Epidermal melanocyte (primary cell): ENCODE results near the gene LCN12.

Experiments
- DNase-seq: peaks from one replicate; pipeline ENCODE4 v3.0.0; 2011; ENCODE audit warnings: low spot score; ENCODE audit not compliant: insufficient read length

The LCN12 gene, protein sequence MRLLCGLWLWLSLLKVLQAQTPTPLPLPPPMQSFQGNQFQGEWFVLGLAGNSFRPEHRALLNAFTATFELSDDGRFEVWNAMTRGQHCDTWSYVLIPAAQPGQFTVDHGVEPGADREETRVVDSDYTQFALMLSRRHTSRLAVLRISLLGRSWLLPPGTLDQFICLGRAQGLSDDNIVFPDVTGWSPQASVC

GRCh38 chr9:136951541-136952320, at the start of gene LCN12:
Gene LCN12 (plus strand): TSS chr9:136952273. CDS start chr9:136952328, 55 bp downstream.
- no peak for DNase-seq

- no peak for DNase-seq
Measured at GRCh38 chr9:136903041-136903554, 49.0 kb upstream of the LCN12 start.

- DNase-seq, result no peak
Measured at GRCh38 chr9:136906266-136906665, 45.8 kb upstream of the LCN12 start.

DNA sequence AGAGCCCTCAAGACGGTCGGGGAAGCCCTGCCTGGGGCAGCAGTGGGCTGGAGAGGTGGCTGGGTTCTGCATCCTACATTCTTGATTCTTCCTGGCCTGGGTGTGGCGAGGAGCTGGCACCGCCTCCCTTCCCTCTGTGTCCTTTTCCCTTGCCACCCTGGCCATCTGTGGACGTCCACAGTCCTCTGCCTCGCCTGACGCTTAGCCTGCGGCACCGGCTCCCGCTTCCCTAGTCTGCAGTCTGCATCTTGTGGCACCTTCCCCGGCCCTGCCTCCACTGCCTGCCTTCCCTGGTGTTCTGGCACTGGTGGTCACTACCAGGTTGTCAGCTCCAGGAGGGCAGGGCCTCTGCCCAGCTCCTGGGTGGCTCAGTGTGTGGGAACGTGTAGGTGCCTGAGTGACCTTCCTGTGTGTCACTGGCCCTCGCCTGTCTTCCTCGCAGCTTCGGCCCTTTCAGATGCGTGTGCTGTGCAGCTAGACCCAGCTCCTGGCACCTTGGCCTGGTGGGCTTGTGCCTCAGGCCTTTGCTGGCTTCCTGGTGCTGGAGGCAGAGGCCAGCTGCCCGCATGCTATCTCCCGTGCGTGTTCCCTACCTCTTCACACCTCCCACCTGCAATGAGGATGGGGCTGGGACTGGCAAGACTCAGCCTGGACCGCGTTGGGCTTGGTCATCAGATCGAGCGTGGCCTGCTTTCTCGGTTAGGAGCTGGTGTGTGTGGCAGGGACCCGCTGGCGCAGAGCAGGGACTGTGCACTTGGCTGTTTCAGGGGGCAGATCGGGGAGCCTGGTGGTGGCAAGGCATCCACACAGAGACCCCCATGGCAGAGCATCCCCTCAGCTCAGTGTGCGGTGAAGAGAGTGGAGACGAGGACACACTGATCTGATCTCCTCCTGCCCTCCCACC, 44.8 kb upstream of the LCN12 start:
- no peak for DNase-seq

DNA sequence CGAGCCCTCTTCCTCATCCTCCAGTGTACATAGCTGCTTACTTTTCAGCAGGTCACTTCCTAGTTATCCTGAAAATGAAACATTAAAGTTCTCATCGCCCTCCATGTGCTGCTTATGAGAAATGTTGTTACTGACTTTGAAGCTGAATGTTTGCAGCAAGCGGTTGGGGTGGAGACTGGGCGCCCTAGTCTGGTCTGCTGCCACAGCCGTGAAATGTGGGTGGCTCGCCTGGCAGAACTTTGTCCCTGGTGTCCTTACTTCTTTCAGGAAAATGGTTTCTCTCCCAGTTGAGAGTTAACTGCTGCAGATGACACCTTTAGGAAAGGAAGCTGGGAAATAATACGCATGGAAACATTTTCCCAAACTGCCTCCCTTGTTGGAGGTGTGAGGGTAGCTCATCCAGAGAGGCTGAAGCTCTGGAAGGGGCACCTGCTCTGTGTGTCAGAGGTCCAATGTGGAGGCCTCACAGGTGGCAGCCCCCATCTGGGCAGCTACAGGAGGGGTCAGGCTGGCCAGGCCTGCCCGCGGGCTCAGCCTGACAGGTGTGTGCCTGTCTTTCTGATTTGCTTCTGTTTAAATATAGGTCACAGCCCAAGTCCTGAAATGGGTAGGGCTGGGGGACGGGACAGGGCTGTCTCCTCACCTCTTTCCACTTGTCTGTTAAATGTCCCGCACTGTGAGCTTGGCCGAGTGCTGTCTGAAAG, 41.7 kb upstream of the LCN12 start:
- no peak for DNase-seq

GRCh38 chr9:136910901-136911245, 41.2 kb upstream of the LCN12 start:
- no peak for DNase-seq

DNA sequence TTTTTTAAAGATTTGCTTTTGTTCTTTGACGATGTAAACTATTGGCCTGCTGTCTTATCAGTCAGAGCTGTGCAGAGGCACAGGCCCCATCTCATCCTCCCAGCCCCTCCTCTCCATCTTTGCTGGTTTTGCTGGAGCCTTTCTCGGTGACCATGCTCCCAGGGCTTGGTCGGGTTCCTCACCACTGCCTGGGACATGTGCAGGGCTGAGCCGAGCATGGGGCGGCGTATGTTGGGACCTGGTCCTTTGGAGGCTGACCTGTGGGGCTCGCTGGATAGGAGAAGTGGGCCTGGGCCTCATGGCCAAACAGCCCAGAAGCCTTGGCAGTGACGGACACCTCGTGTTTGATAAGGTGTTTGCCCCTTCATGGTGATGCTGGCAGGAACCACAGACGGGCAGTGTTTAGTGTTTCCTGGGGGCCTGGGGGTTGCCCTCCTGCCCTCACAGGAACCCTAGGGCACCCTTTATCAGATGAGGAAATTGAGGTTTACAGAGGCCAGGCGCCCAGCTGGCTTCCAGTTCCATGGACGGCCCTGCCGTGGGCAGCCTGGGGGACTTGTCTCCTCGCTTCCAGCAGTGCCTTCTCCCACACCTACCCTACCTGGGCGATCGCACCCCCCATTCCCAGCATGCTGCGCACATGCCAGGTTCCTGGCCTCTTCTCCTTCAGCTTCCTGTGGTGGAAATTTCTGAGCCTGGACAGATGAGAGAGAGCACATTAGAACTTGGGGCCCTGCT, 38.2 kb upstream of the LCN12 start:
- DNase-seq, result no peak

DNA sequence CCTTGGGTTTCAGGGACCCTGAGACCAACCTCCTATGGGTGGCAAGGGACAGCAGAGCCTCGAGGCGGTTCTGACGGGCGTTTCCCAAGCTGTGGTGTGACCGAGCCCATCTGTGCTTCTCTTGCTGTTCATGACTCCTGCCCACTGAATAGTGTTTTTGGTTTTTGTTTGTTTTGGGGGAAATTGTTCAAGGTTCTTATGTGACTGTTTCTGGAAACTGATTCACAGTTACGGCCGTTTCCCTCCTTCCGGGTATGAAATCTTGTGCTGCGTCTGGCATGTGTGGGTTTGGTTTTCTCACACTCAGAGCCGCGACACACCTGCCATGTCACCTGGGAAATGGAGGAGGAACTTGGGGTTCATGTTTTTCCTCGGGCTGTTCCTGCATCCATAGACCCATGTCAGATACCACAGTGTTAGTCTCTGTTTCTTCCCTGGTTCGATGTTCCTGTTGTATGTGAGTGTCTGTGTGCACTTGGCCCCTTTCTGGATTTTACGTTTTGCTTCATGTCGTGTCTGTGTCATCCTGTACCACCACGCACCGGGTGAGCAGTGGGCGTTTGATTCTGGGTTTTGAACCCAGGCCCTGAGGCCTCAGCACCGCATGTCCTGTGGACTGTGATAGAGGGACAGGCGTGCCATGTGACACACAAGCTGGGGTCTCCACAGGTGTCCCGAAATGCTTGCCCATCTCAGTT, 36.3 kb upstream of the LCN12 start:
- DNase-seq, result no peak

DNA sequence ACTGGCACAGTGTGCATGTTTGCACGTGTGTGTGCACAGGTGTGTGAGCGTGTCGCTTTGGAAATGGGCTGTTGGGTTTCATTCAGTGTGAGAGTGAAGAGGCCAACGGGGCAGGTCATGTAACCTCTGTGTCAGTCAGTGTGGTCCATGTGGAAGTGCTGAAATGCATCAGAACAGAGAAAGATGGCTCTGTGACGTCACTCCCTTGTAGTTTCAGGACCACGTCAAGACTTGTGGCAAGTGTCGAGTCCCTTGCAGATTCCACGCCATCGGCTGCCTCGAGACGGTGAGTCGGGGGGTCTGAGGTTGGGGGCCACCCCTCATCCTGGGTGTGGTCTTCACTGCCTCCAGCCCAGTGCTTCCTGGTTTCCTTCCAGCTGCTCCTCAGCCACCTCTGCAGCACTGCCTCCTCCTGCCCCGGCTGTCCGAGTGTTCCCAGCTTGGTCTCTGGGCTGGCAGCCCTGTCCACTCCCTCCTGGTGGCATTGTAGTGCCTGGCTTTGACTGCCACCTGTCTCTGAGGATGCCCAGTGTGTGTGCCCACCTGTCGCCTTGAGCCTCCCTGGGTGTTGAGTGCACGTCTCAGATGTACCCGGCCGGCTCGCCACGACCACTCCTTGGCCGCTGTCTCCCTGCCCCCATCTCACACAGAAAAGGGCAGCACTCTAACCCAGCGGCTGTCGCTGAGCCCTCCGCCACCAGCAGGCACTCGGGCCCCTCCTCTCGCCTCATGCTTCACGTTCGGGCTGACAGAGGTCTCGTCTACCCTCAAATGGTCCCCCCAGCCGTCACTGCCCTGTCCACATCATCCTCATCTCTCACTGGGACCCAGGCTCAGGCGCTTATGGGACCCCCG, 35.5 kb upstream of the LCN12 start:
- DNase-seq, result no peak

GRCh38 chr9:136917902-136918301, 34.2 kb upstream of the LCN12 start:
- no peak for DNase-seq

DNA sequence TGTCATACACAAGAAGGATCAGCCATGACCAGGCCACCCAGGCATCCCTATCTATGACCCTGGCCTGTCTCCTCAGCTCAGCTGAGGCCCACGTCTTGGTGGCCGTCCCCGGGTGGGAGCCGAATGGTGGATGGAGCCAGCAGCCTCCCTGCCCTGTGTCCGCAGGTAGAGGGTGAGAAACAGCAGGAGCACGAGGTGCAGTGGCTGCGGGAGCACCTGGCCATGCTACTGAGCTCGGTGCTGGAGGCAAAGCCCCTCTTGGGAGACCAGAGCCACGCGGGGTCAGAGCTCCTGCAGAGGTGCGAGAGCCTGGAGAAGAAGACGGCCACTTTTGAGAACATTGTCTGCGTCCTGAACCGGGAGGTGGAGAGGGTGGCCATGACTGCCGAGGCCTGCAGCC, 32.0 kb upstream of the LCN12 start:
- no peak for DNase-seq

GRCh38 chr9:136920734-136921231, 31.3 kb upstream of the LCN12 start:
- DNase-seq, result no peak

- no peak for DNase-seq
Measured at GRCh38 chr9:136921307-136921706, 30.8 kb upstream of the LCN12 start.

DNA sequence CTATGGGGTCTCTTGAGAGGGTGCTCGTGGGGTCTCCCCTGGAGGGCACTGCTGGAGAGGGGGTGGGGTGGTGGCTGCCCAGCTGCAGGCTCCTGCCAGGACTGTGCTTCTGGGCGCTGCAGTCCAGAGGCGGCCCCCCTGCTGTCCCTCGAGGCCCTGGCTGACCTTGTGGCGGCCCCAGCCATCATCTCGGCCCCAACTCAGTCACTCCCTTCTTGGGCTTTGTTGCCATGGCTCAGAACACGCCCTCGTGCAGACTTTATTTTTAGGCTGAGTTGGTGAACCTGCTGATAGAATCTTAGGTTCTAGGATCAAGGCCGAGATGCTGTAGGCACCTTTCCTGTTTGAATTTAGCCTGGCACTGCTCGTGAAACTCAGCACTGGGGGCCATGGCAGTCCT, 30.4 kb upstream of the LCN12 start:
- DNase-seq, result no peak

DNA sequence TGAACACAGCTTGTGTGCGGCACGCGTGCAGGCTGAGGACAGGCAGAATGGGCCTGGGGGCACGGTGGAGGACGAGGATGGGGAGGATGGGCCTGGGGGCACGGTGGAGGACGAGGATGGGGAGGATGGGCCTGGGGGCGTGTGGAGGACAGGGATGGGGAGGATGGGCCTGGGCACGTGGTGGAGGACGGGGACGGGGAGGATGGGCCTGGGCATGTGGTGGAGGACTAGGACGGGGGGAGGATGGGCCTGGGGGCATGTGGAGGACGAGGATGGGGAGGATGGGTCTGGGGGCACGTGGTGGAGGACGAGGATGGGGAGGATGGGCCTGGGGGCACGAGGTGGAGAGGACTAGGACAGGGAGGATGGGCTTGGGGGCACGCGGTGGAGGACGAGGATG, 29.5 kb upstream of the LCN12 start:
- no peak for DNase-seq

DNA sequence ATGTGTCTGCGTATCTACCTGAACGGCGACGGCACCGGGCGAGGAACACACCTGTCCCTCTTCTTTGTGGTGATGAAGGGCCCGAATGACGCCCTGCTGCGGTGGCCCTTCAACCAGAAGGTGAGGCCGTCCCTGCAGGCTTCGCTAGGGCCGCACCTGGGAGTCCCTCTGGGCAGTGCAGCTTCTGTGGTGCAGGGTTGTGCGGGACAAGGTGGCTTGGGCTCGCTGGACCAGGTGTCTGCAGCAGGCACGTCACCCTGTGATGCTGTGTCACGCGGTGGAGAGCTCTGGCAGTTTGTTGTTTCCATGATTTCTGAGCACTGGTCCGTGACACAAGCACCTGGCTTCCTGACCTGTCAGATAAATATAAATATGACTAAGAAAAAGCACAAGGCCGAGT, 28.2 kb upstream of the LCN12 start:
- DNase-seq, result no peak

- no peak for DNase-seq
Measured at GRCh38 chr9:136925414-136926153, 26.5 kb upstream of the LCN12 start.

GRCh38 chr9:136926154-136926704, 25.8 kb upstream of the LCN12 start:
- no peak for DNase-seq
